Astrocyte (in vitro differentiated cells and primary cell): ENCODE results near the gene MCL1. TPM values are rescaled to one million over a fixed set of nuclear protein-coding genes. Genes with fewer than 3 reads are reported as not detected.
"Not testable (repeated sequence)": the region's sequence is repeated elsewhere in the genome, so short reads cannot be mapped to it uniquely, and the experiment has no call there.

Experiments
- DNase-seq: peaks from one replicate; pipeline ENCODE4 v3.0.0-alpha.2; 2010; ENCODE audit warnings: low read depth
- FAIRE-seq: peaks from 2 replicates; lab custom pipeline; 2011; peaks lifted over from hg19 to GRCh38; lab: Jason Lieb, UNC
- H2AFZ ChIP-seq: 2 replicates; pipeline ENCODE4 v1.6.0; 2012; ENCODE audit warnings: low read depth, low read length, inconsistent platforms
- H3K27ac ChIP-seq: 2 replicates; pipeline ENCODE4 v1.5.1; 2011; ENCODE audit warnings: low read depth, low read length, inconsistent platforms
- H3K27me3 ChIP-seq: 2 replicates; pipeline ENCODE4 v1.6.0; 2011; ENCODE audit warnings: low read length, inconsistent platforms; ENCODE audit not compliant: insufficient read depth
- H3K36me3 ChIP-seq: 2 replicates; pipeline ENCODE4 v1.5.1; 2011; ENCODE audit warnings: low read length, inconsistent platforms; ENCODE audit not compliant: insufficient read depth
- H3K4me1 ChIP-seq: 2 replicates; pipeline ENCODE4 v1.5.1; 2011; ENCODE audit warnings: low read length, inconsistent platforms; ENCODE audit not compliant: insufficient read depth
- H3K4me2 ChIP-seq: 2 replicates; pipeline ENCODE4 v1.6.0; 2012; ENCODE audit warnings: low read length, inconsistent platforms
- H3K4me3 ChIP-seq: 2 replicates; pipeline ENCODE4 v1.5.1; 2011; ENCODE audit warnings: low read depth, mild to moderate bottlenecking, low read length, inconsistent platforms; ENCODE audit not compliant: insufficient read depth
- H3K79me2 ChIP-seq: 2 replicates; pipeline ENCODE4 v1.6.0; 2012; ENCODE audit warnings: mild to moderate bottlenecking, low read length, inconsistent platforms; ENCODE audit not compliant: insufficient read depth
- H3K9ac ChIP-seq: 2 replicates; pipeline ENCODE4 v1.6.0; 2012; ENCODE audit warnings: mild to moderate bottlenecking, low read length, inconsistent platforms
- H3K9me3 ChIP-seq: 2 replicates; pipeline ENCODE4 v1.5.1; 2012; ENCODE audit warnings: low read depth, mild to moderate bottlenecking, low read length, inconsistent platforms; ENCODE audit not compliant: insufficient read depth
- H4K20me1 ChIP-seq: 2 replicates; pipeline ENCODE4 v1.6.0; 2012; ENCODE audit warnings: low read length, inconsistent platforms; ENCODE audit not compliant: insufficient read depth
- H3K27ac Mint-ChIP-seq: one replicate; pipeline ENCODE4 v1.8.0; 2021; ENCODE audit warnings: mild to moderate bottlenecking, mixed read lengths; ENCODE audit not compliant: unreplicated experiment
- H3K27me3 Mint-ChIP-seq: one replicate; pipeline ENCODE4 v1.8.0; 2021; ENCODE audit warnings: low read depth, mixed read lengths; ENCODE audit not compliant: unreplicated experiment
- H3K36me3 Mint-ChIP-seq: one replicate; pipeline ENCODE4 v1.8.0; 2021; ENCODE audit warnings: low read depth, mixed read lengths; ENCODE audit not compliant: unreplicated experiment
- H3K4me1 Mint-ChIP-seq: one replicate; pipeline ENCODE4 v1.8.0; 2021; ENCODE audit warnings: low read depth, mixed read lengths; ENCODE audit not compliant: unreplicated experiment
- H3K4me3 Mint-ChIP-seq: one replicate; pipeline ENCODE4 v1.8.0; 2021; ENCODE audit warnings: mild to moderate bottlenecking, moderate library complexity, mixed read lengths; ENCODE audit not compliant: unreplicated experiment
- H3K9me3 Mint-ChIP-seq: one replicate; pipeline ENCODE4 v1.8.0; 2021; ENCODE audit warnings: mild to moderate bottlenecking, mixed read lengths; ENCODE audit not compliant: unreplicated experiment
- CTCF ChIP-seq: IDR thresholded peaks from 2 replicates; pipeline ENCODE4 v1.5.1; 2011; ENCODE audit warnings: low read depth, mild to moderate bottlenecking, inconsistent platforms, low read length, moderate library complexity; ENCODE audit not compliant: insufficient read depth
- EZH2 ChIP-seq: IDR thresholded peaks from 2 replicates; pipeline ENCODE4 v1.6.1; 2012; ENCODE audit warnings: mild to moderate bottlenecking, low read length, inconsistent platforms; ENCODE audit not compliant: insufficient read depth
- total RNA-seq: library from RNA; stranded (reverse); gene quantifications from 2 replicates; pipeline ENCODE4 v1.2.1, GENCODE V29; 2021

The MCL1 gene
- total RNA-seq, 1 donor from 2014 or later = 210 TPM

- no peaks in the 10 kb centered on the region for H3K27me3 ChIP-seq
- no peak overlapping the region for H3K27ac ChIP-seq
- H3K9ac ChIP-seq = no peak overlapping the region
- H3K4me1 ChIP-seq = no peaks in the 10 kb centered on the region
- no peak for FAIRE-seq
- Mint-ChIP-seq H3K36me3 (peaks cover 9% of the 10 kb centered on the region), H3K4me3 (no peak overlapping the region), H3K27me3 (no peaks in the 10 kb centered on the region), H3K27ac (no peak overlapping the region), H3K4me1 (no peaks in the 10 kb centered on the region), H3K9me3 (no peaks in the 10 kb centered on the region)
- no peak for TF ChIP-seq EZH2
- TF ChIP-seq CTCF = no peak
- H4K20me1 ChIP-seq = no peaks in the 10 kb centered on the region
- DNase-seq = no peak
- no peak overlapping the region for H3K4me2 ChIP-seq
- no peak overlapping the region for H2AFZ ChIP-seq
- H3K9me3 ChIP-seq = no peaks in the 10 kb centered on the region
- no peaks in the 10 kb centered on the region for H3K36me3 ChIP-seq
- no peak overlapping the region for H3K4me3 ChIP-seq
- H3K79me2 ChIP-seq = no peaks in the 10 kb centered on the region
These were observed 17.6 kb upstream of the MCL1 start for GRCh38 chr1:150596976-150597375.

GRCh38 chr1:150596095-150596892 is 16.9 kb upstream of the MCL1 start:
- Mint-ChIP-seq H3K27ac (no peak overlapping the region), H3K9me3 (no peaks in the 10 kb centered on the region), H3K4me3 (peak overlapping the region; percentile 10), H3K27me3 (no peaks in the 10 kb centered on the region), H3K36me3 (peaks cover 9% of the 10 kb centered on the region), H3K4me1 (no peaks in the 10 kb centered on the region)
- H4K20me1 ChIP-seq = no peaks in the 10 kb centered on the region
- no peaks in the 10 kb centered on the region for H3K9me3 ChIP-seq
- no peak overlapping the region for H3K9ac ChIP-seq
- no peaks in the 10 kb centered on the region for H3K79me2 ChIP-seq
- no peak overlapping the region for H3K4me2 ChIP-seq
- TF ChIP-seq EZH2 (no peak), CTCF (no peak)
- DNase-seq = no peak
- no peak overlapping the region for H3K4me3 ChIP-seq
- H3K27me3 ChIP-seq = no peaks in the 10 kb centered on the region
- no peak overlapping the region for H2AFZ ChIP-seq
- H3K36me3 ChIP-seq = no peaks in the 10 kb centered on the region
- H3K4me1 ChIP-seq = no peaks in the 10 kb centered on the region
- no peak overlapping the region for H3K27ac ChIP-seq
- no peak for FAIRE-seq

GRCh38 chr1:150582371-150582770 is 3.0 kb upstream of the MCL1 start:
- Histone ChIP-seq H3K27ac (no peak overlapping the region), H3K4me1 (peaks cover 7% of the 10 kb centered on the region), H3K4me3 (no peak overlapping the region), H3K36me3 (peaks cover 10% of the 10 kb centered on the region), H3K79me2 (peaks cover 32% of the 10 kb centered on the region), H3K9ac (no peak overlapping the region), H3K4me2 (no peak overlapping the region), H2AFZ (no peak overlapping the region), H3K27me3 (no peaks in the 10 kb centered on the region), H3K9me3 (no peaks in the 10 kb centered on the region), H4K20me1 (peaks cover 17% of the 10 kb centered on the region)
- TF ChIP-seq CTCF (no peak), EZH2 (no peak)
- H3K27ac Mint-ChIP-seq = no peak overlapping the region
- H3K4me1 Mint-ChIP-seq = no peaks in the 10 kb centered on the region
- H3K36me3 Mint-ChIP-seq = peaks cover 14% of the 10 kb centered on the region
- FAIRE-seq (no peak), DNase-seq (no peak)
- no peaks in the 10 kb centered on the region for H3K9me3 Mint-ChIP-seq
- no peak overlapping the region for H3K4me3 Mint-ChIP-seq
- no peaks in the 10 kb centered on the region for H3K27me3 Mint-ChIP-seq

- Histone ChIP-seq H4K20me1 (peaks cover 21% of the 10 kb centered on the region), H3K79me2 (peaks cover 36% of the 10 kb centered on the region), H3K36me3 (peaks cover 14% of the 10 kb centered on the region)
- not testable (repeated sequence) for H3K27me3 Mint-ChIP-seq, H3K9me3 Mint-ChIP-seq, DNase-seq, H3K4me3 ChIP-seq, H3K9me3 ChIP-seq, H3K4me1 ChIP-seq, H3K4me3 Mint-ChIP-seq, H3K9ac ChIP-seq, H3K27ac Mint-ChIP-seq, H3K27ac ChIP-seq, H2AFZ ChIP-seq, FAIRE-seq, H3K4me1 Mint-ChIP-seq, H3K4me2 ChIP-seq, H3K27me3 ChIP-seq
- peaks cover 18% of the 10 kb centered on the region for H3K36me3 Mint-ChIP-seq
These were observed 2.6 kb upstream of the MCL1 start for GRCh38 chr1:150581962-150582361.
